Activated CD8-positive, alpha-beta memory T cell treated with anti-CD3 and anti-CD28 coated beads for 1 hour (primary cell): Measurements from ENCODE around the gene IL2RA.

Experiments used
- DNase-seq, 2 donors: peaks; one replicate each; pipeline ENCODE4 v3.0.0-alpha.2; 2020; ENCODE audit warnings: low read depth in 1 of 2; ENCODE audit errors: extremely low read depth in 1 of 2

The IL2RA gene

DNA sequence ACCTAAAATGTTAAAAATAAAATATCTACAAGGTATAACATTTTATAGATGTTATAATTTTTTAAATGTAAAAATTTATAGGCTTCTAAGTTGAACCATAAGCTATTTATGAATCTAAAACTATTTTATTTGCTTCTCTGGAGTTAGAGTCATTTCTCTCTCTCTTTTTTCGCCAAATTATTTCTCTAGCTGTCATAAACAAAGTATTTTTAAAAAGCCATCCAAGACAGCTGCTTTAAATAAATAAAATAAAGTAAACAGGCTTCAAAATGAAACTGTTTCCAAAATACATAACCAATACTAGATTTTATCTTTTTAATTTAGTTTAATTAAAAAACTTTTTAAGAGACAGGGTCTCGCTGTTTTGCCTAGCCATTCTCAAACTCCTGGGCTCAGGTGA is 72.4 kb downstream of the IL2RA start:
- no peak for DNase-seq

GRCh38 chr10:5988336-5988920 is 73.7 kb downstream of the IL2RA start:
- no peak for DNase-seq

- no peak for DNase-seq
Observed at GRCh38 chr10:5987747-5988146, 74.4 kb downstream of the IL2RA start.

- no peak for DNase-seq
Observed at GRCh38 chr10:5985029-5985428, 77.1 kb downstream of the IL2RA start.

DNA sequence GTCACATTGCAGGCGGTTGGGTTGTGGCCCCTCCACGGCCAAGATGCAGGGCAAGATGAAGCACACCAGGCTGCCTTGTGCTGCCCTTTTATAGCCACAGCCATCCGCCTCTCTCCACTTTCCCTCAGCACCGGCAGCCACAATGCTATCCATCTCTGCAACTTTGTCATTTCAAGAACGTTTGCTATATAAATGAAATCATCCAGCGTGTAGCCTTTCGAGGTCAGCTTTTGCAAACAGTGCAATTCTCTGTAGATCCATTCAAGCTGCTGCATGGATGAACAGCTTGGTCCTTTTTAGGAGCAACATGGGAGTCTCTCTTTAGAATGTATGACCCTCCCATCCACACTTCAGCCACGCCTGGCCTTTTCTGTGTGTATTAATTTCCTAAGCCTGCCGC is 78.4 kb downstream of the IL2RA start:
- DNase-seq = no peak

DNA sequence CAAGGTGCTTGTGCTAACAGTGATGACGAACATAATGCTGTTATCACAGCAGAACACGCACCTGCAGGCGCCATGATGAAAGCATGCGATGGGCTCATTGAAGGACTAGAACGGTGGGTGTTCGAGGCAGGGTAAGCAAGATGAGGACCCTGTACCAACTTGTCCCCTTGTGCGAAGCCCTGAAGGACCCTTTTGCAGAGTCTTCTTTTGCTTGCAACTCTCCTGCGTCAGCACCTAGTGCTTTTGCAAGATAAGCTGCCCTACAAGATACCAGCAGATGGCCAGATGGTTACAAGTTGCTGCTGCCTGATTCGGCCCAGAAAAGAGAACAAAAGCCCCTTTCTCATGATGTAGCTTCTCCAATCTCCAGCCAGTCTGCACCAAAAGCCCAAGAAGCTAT is 80.6 kb downstream of the IL2RA start:
- no peak for DNase-seq

DNA sequence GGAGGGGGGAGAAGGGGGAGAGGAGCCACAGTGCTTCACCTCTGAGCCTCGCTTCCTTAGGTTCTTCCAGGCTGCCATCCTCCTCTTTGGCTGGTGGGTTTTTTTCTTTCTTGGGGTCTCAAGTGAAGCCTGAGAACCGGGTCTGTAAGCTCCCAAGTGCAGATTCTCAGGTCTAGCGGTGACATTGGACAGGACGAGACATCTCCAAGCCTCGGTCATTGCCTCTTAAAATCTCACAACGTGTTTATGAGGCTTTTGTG is 84.0 kb downstream of the IL2RA start:
- DNase-seq = no peak

- DNase-seq = peak; percentile 58 to 79
Observed at GRCh38 chr10:5977471-5978229, 84.5 kb downstream of the IL2RA start, which contains the start of gene IL15RA. TSS of gene IL15RA (minus strand) at chr10:5977543. CDS start at chr10:5977492, 51 bp downstream.

DNA sequence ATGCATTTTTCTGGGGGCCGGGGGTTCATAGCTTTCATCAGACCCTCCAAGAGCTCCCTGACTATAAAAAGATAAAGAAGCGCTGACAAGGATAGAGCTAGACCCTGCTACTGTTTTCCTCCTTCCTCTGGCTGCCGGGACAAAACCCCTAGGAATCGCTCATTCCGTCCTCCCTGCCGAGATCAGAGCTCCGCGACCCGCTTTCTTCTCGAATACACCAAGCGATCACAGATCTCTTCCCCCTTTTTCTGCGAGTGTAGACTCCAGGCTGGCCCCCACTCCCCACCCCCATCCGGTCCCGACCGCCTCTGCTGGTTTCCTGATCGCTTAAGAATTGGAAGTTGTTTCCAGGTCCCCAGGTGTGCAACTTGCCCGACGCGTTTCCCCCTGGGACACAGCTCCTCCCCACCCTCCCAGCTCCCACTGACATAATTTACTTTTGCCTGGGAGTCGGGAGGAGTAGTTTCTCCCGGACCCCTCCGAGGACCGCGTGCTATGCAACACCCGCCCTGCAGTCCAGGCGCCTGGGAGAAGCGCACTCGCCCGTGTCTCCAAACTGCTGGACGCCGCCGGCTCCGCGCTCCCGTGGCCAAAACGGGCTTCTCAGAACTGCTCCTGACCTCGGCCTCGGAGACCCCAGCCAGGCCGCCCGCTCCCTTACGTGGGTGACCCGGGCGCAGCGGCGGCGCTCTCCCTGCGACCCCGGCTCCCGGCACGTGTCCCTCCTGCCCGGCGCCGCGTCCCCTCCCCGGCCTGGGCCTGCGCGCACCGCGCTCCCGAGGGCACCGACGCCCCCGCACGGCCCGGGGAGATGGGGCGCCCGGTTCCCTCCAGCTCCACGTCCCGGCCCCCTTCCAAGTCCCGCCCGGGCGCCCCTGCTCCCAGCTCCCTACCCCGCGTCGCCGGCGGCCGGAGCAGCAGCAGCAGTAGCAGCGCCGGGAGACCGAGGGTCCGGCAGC is 85.4 kb downstream of the IL2RA start:
- no peak for DNase-seq

DNA sequence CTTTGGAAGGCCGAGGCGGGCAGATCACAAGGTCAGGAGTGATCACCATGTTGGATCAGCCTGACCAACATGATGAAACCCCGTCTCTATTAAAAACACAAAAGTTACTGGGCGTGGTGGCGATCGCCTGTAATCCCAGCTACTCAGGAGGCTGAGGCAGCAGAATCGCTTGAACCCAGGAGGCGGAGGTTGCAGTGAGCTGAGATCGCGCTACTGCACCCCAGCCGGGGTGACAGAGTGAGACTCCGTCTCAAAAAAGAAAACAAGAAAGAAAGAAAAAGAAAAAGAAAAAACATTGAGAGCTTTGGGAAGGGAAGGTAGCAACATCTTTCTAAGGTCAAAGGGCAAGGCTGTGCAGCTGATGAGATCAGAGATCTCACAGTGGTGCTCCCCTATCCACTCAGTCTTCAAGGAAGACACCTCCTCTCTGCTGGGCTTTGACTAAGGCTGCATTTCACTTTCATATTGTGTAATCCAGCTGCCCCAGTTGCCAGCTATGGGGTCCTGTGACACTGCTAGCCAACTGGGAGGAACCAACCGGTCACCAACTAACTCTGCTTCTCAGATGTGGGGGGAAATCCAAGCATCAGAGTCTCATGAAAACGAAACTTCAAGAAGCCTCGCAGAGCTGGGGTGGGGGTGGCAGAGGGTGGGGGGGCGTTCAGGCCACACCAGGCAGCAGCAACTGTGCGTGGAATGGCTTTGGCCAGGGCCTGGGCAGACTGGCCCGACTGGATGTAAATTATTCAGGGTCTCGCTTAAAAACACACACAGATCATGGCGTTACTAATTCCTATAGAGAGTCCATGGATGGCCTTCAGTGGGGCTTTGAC is 86.3 kb downstream of the IL2RA start:
- DNase-seq = no peak

- no peak for DNase-seq
Observed at GRCh38 chr10:5973069-5973468, 89.1 kb downstream of the IL2RA start.

DNA sequence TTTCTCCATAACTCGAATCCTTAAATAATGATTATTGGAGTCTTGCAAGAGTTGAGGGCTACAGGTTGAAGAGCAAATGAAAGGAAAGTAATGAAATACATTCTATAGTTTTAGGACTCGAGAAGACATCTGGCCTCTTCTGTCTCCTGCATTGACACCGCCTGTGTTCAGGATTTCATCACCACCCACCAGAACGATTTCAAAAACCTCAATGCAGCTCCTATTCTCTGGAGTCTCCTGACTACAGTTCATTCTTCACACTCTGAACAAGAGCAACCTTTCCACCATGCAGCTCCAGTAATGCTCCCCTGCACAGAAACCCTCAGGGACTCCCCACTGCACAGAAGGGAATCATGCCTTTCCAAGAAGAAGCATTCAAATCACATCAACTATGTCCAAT is 90.3 kb downstream of the IL2RA start:
- DNase-seq = no peak

DNA sequence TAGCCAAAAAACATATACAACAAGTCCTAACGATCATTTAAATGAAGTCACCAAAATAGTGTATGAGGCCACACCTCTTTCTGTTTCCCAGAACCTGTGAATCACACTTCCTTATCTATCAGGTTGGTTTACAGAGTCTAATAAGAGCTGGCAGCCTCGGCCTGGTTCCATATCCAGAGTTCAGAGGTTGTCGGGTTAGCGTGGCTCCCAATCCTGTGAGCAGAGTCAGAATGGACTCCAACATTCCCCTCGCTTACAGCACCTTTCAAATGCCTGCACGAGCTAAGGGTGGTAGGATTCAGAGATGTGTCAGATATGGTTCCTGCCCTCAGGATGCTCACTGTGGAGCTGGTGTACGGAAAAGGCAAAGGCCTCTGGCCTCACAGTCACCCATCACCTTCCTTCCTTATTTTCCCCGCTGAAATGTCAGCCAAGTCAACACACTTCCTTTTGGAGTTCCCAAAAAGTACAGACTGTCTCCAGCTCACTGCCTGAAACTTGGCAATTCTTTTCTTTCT is 90.8 kb downstream of the IL2RA start:
- DNase-seq = no peak

DNA sequence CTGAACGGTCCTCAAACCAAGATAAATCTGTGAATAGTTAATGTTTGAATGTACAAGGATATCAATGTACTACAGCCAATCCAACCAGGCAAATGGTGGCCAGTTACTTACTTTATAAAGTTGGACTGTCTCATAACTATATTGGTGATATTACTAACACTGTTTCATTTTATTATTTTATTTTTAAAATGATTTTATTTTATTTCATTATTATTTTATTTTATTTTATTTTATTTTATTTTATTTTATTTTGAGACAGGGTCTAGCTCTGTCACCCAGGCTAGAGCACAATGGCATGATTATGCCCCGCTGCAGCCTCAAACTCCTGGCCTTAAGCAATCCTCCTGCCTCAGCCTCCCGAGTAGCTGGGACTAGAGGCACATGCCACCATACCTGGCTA is 91.6 kb downstream of the IL2RA start:
- DNase-seq = no peak

- DNase-seq = no peak
Observed at GRCh38 chr10:5970066-5970465, 92.1 kb downstream of the IL2RA start.

GRCh38 chr10:5968681-5969453 is 93.3 kb downstream of the IL2RA start:
- no peak for DNase-seq

DNA sequence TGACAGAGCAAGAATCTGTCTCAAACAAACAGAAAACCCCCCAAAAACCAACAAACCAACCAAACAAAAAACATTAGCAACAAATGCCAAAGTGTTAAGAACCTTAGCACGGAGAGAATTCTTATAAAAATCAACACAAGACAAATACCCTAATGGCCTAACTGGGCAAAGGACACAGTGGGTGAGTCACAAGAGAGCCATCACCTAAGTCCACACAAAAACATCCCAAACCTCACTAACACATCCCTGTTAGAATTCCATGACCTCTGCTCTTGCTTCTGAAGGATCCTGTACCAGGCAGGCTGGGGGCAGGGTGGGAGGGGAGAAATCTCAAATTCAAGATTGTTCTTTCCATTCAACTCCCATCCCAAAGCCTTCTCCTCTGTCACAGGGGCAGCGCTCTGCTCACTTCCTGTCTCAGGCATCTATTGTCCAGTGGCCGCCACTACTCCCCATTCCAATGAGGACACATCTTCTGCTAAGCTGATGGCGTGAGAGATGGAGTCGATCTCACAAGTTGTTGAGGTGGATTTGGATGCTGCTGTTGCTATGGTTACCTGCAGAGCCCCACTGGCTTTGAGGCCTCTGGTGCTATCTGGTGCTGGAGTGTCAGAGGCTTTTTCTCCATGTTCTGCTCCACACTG is 94.0 kb downstream of the IL2RA start:
- no peak for DNase-seq

- DNase-seq = no peak
Observed at GRCh38 chr10:5965266-5965665, 96.9 kb downstream of the IL2RA start.

DNA sequence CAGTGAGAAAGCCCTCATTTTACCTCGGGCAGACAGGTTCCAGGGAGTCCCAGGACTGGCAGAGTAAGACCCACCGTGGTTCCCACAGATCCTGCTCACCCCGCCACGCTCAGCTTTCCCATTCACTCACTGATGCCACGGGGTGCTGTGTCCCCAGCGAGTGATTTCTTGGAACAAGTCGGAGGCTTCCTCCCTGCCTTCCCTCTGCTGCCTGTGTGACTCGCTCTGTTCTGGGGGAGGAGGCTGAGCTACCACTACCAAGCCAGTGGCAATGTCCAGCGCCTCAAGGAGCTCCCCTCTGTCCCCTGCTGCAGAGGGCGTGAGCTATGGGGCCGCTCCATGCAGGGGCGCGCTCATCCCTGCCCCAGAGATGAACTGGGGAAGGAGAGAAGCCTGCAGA is 97.4 kb downstream of the IL2RA start:
- no peak for DNase-seq
